ENCODE data around the gene ZNF385A.
"Not testable (repeated sequence)": the region's sequence is repeated elsewhere in the genome, so short reads cannot be mapped to it uniquely, and the experiment has no call there.

ZNF385A gene

GRCh38 chr12:54360717-54361456 is 23.6 kb downstream of the ZNF385A start:
- H3K4me3 Mint-ChIP-seq: peak overlapping the region; percentile 30
- no peaks in the 10 kb centered on the region for H3K9me3 Mint-ChIP-seq (ENCODE audit: low read depth)
- H3K36me3 Mint-ChIP-seq: no peaks in the 10 kb centered on the region
- peak overlapping the region; percentile 87 for H3K27ac Mint-ChIP-seq
- no peaks in the 10 kb centered on the region for H3K27me3 Mint-ChIP-seq
- peaks cover 26% of the 10 kb centered on the region for H3K4me1 Mint-ChIP-seq (ENCODE audit: low read depth)

DNA sequence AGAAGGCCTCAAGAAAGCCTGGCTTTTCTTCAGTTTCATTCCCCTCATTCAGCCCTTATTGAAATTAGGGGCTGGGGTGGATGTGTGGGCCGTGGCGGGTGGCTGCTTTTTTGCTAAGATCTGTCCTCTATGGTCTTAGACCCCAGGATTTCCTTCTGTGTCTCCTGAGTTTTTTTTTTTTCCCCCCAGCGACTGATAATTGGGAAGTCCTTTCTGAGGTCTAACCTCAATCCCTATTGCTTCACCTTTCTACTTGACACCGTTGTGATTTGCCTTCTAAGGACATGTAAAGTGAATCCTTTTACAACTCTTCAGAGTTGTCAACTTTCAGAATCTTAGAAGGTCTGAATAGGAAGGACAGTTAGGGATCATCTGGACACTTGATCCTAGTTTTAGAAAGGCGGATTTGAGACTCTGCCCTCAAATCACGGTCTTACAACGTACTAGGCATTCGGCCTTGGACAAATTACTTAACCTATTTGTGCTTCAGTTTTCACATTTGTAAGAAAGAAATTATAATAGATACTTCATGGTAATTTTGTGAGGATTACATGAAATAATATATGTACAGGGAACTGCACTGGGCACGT is 24.7 kb downstream of the ZNF385A start:
- no peak overlapping the region for H3K27ac Mint-ChIP-seq
- H3K4me3 Mint-ChIP-seq: peak overlapping the region; percentile 30
- no peaks in the 10 kb centered on the region for H3K36me3 Mint-ChIP-seq
- H3K9me3 Mint-ChIP-seq (ENCODE audit: low read depth): no peaks in the 10 kb centered on the region
- H3K27me3 Mint-ChIP-seq: no peaks in the 10 kb centered on the region
- peaks cover 25% of the 10 kb centered on the region for H3K4me1 Mint-ChIP-seq (ENCODE audit: low read depth)

DNA sequence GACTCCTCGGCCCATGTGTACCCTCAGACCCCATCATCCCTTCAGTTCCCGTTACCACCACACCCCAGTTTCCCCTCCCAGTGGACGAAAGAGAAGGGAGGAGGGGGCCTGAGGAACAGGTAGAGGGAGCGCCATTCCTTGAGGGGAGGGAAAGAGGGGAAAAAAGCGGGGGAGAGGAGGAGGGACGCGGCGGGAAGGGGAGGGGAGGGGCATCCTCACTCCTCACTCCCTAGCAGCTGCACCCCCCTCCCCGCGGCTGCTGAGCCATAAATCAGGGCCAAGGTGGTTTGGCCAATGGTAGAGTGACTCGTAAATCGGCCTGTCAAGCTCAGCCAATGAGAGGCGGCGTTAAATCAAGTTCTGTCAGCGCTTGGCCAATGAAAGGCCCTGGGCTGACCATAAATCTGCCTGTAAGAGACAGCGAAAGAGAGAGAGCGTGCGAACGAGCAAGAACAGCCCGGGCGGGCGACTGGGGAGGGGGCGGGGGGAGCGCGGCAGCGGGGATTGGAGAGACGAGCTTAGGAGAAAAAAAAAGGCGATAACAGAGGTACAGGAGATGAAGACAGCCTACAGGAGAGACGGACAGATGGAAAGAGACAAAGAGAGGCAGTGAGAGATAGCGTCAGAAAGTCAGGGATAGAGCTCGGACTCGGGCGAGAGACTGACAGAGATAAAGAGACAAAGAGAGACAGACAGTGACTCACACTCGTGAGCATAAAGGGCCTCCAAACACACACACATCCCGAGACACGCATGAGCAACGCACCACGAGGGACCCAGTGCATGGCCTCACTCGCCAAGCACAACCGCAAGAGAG is 25.4 kb downstream of the ZNF385A start:
- Mint-ChIP-seq H3K4me3 (no peak overlapping the region), H3K27me3 (no peaks in the 10 kb centered on the region), H3K36me3 (no peaks in the 10 kb centered on the region), H3K27ac (no peak overlapping the region), H3K9me3 (ENCODE audit: low read depth) (no peaks in the 10 kb centered on the region), H3K4me1 (ENCODE audit: low read depth) (peaks cover 18% of the 10 kb centered on the region)

GRCh38 chr12:54358191-54358944 is 26.2 kb downstream of the ZNF385A start:
- H3K27ac Mint-ChIP-seq: no peak overlapping the region
- peaks cover 10% of the 10 kb centered on the region for H3K4me1 Mint-ChIP-seq (ENCODE audit: low read depth)
- H3K36me3 Mint-ChIP-seq: no peaks in the 10 kb centered on the region
- no peaks in the 10 kb centered on the region for H3K27me3 Mint-ChIP-seq
- no peak overlapping the region for H3K4me3 Mint-ChIP-seq
- H3K9me3 Mint-ChIP-seq (ENCODE audit: low read depth): no peaks in the 10 kb centered on the region

DNA sequence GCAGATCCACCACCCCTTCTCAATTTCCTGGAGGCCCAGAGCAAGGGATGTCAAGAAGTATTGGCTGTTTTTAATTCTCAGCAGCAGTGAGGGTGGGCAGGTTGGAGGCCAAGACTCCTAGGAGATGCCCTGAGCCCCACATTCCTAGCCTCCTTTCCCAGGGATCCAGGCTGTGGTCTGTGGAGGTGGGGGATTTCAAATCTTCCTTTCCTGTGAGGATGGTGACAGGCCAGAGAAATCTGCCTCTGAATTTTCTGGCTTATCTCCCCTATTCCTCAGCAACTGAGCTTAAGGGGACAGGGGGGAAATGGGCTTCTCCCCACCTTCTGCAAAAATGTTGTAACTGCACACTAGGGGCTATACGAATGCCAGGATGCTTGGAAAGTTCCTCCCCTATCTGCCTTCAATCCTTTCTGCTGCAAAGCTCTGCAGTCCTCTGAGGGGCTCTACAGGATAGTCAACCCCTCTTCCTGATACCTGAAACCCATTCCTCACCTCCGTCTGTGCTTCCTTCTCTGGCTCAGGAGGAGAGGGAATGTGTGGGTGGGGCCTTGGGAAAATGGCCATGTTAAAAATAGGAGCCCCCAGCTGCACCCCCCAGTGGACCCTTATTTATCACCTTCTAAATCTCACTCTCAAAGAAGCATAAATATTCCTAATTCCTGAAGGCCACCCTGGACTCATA is 26.9 kb downstream of the ZNF385A start:
- Mint-ChIP-seq H3K36me3 (no peaks in the 10 kb centered on the region), H3K4me3 (no peak overlapping the region), H3K27me3 (no peaks in the 10 kb centered on the region), H3K9me3 (ENCODE audit: low read depth) (no peaks in the 10 kb centered on the region), H3K4me1 (ENCODE audit: low read depth) (peaks cover 10% of the 10 kb centered on the region), H3K27ac (no peak overlapping the region)

- Mint-ChIP-seq H3K4me1 (ENCODE audit: low read depth) (peaks cover 17% of the 10 kb centered on the region), H3K9me3 (ENCODE audit: low read depth) (no peaks in the 10 kb centered on the region), H3K27me3 (no peaks in the 10 kb centered on the region), H3K27ac (no peak overlapping the region), H3K4me3 (no peak overlapping the region), H3K36me3 (no peaks in the 10 kb centered on the region)
These were observed 27.6 kb downstream of the ZNF385A start for GRCh38 chr12:54356951-54357356.

DNA sequence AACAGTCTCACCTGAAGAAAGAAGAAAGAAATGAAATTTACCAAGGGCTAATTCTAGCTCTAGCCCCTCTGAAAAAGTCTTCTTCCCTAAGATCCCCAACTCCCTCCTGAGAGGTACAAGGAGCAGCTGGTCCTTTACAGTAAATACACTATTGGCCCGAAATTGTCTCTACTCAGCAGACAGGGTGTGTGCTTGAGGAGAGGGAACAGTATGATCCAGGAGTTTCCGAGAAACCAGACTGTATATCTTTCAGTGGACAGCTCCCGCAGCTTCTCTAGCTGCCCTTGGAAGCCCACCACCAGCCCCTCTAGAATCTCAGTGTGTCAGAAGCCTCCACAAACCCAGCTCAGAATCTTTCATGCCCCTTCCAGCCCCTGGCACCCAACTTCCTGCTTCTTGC is 28.3 kb downstream of the ZNF385A start:
- Mint-ChIP-seq H3K36me3 (no peaks in the 10 kb centered on the region), H3K4me3 (no peak overlapping the region), H3K9me3 (ENCODE audit: low read depth) (no peaks in the 10 kb centered on the region), H3K27me3 (no peaks in the 10 kb centered on the region), H3K4me1 (ENCODE audit: low read depth) (peaks cover 24% of the 10 kb centered on the region), H3K27ac (peak overlapping the region; percentile 64)

- H3K4me3 Mint-ChIP-seq: no peak overlapping the region
These were observed 29.3 kb downstream of the ZNF385A start for GRCh38 chr12:54355104-54355815.

GRCh38 chr12:54354271-54354670 is 30.3 kb downstream of the ZNF385A start:
- H3K4me3 Mint-ChIP-seq; H3K27ac Mint-ChIP-seq; H3K9me3 Mint-ChIP-seq (ENCODE audit: low read depth); H3K27me3 Mint-ChIP-seq; H3K36me3 Mint-ChIP-seq: not testable (repeated sequence)
- peaks cover 17% of the 10 kb centered on the region for H3K4me1 Mint-ChIP-seq (ENCODE audit: low read depth)

More at GRCh38 chr12:54355104-54355815, 29.3 kb downstream of the ZNF385A start:
- H3K9me3 Mint-ChIP-seq (ENCODE audit: low read depth): no peaks in the 10 kb centered on the region
- no peaks in the 10 kb centered on the region for H3K27me3 Mint-ChIP-seq
- H3K36me3 Mint-ChIP-seq: peaks cover 4% of the 10 kb centered on the region
- H3K27ac Mint-ChIP-seq: no peak overlapping the region
- H3K4me1 Mint-ChIP-seq (ENCODE audit: low read depth): peaks cover 18% of the 10 kb centered on the region

DNA sequence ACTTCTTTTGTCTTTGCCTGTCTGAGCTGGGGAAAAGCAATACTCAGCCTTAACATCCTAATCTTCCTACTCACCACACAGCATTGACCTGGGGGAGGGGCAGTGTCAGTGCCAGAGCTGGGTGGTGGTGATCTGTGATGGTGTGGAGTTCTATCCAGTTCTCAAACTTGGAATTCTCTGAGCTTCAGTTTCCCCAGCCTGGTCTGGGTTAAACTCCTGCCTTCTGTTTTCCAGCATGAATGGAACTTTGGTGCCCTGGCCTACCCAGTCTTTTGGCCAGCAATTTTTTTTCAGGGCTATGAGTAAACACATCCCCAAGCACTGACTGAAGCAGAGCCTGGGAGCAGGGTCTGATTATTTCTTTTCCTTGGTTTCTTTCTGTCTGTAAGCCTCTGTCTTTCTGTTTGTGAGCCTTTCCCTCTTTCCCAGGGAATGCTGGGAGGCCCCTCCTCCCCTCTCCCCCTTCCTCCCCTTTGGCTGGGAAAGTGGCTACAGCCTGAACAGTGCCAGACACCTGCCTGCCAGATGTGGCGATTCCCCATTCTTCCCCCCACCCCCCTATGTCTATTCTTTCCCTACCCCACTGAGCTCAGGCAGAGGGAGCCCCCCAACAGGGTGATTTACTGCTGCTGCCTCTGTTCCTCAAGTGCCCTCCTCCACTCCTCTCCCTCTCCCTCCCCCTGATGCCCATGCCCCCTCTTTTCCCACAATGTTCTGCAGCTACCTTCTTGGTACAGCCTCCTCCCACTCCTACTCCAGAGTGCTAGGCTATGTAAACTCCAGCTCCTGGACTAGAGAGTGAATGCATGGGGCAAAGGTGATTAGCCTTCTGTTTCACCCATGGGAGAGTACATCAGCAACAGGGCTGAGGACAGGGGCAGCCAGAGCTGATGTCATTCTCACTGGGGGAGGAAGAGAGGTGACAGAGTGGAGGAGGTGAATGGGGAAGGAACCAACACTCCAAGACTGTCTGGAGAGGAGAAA is 31.4 kb downstream of the ZNF385A start:
- H3K4me3 Mint-ChIP-seq: no peak overlapping the region
- no peaks in the 10 kb centered on the region for H3K9me3 Mint-ChIP-seq (ENCODE audit: low read depth)
- peaks cover 17% of the 10 kb centered on the region for H3K4me1 Mint-ChIP-seq (ENCODE audit: low read depth)
- H3K27ac Mint-ChIP-seq: no peak overlapping the region
- H3K27me3 Mint-ChIP-seq: no peaks in the 10 kb centered on the region
- H3K36me3 Mint-ChIP-seq: peaks cover 7% of the 10 kb centered on the region

- peak overlapping the region; percentile 82 for H3K4me3 Mint-ChIP-seq
These were observed 32.5 kb downstream of the ZNF385A start for GRCh38 chr12:54352022-54352531.

GRCh38 chr12:54351341-54351740 is 33.2 kb downstream of the ZNF385A start:
- Mint-ChIP-seq H3K27ac (no peak overlapping the region), H3K36me3 (peaks cover 7% of the 10 kb centered on the region), H3K27me3 (no peaks in the 10 kb centered on the region), H3K9me3 (ENCODE audit: low read depth) (no peaks in the 10 kb centered on the region), H3K4me3 (no peak overlapping the region), H3K4me1 (ENCODE audit: low read depth) (peaks cover 17% of the 10 kb centered on the region)

More at GRCh38 chr12:54352022-54352531, 32.5 kb downstream of the ZNF385A start:
- H3K27ac Mint-ChIP-seq: peak overlapping the region; percentile 68
- H3K27me3 Mint-ChIP-seq: no peaks in the 10 kb centered on the region
- H3K9me3 Mint-ChIP-seq (ENCODE audit: low read depth): no peaks in the 10 kb centered on the region
- peaks cover 17% of the 10 kb centered on the region for H3K4me1 Mint-ChIP-seq (ENCODE audit: low read depth)
- H3K36me3 Mint-ChIP-seq: peaks cover 7% of the 10 kb centered on the region

DNA sequence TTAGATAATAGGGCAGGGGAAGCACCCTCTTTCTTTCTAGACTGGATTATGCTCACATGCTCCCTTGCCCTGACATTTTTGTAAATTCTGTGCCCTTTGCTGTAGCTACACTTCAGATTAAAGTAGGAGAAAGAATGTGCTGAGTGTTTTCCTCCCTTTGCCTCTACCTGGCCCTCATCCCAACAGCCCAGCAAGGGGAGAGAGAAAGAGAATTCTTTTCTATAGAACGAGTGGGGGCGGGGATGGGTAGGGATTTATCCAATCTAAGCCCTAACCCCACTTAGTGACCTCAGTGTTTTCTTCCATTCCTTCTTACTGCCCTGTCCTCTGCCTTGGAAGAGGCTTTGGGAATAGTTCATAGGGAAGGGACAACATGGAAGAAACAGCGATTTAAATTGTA is 33.8 kb downstream of the ZNF385A start:
- no peaks in the 10 kb centered on the region for H3K27me3 Mint-ChIP-seq
- no peak overlapping the region for H3K27ac Mint-ChIP-seq
- peaks cover 17% of the 10 kb centered on the region for H3K4me1 Mint-ChIP-seq (ENCODE audit: low read depth)
- H3K36me3 Mint-ChIP-seq: peaks cover 7% of the 10 kb centered on the region
- H3K9me3 Mint-ChIP-seq (ENCODE audit: low read depth): no peaks in the 10 kb centered on the region
- H3K4me3 Mint-ChIP-seq: no peak overlapping the region
